ENCODE measurements around the gene SF3B1.

Gene SF3B1

DNA sequence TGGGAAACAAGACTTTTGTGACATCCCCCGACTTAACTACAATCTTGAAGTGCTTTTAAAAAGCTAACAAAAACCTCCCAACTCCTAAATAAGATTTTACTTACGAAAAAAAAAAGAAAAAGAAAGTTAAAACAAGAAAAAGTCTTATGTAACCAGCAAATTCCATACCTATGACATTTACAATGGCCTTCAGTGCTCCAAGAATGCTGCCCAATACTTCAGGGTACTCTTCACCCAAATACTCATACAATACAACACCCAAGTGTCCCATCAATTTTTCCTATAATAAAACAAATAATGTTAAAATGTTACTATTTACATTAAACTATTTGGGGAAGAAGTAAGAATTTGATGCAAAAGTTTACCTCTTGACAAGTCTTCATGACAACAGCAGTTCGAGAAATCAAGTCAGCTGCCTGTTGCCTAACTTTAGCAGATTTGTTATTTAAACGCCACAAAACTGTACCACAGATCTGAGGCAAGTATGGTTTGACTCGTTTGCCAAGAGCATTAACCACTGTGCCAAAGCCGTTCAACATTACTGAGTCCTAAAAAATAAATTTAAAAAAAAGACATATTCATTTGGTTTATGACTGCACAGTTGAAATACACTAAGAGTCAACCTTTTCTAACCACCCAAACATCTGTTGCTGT lies 34.8 kb downstream of the SF3B1 start:
- Histone ChIP-seq H3K4me2 (ENCODE audit: low read length) (no peak overlapping the region), H3K9me3 (ENCODE audit: insufficient read depth, low read depth, low read length) (no peaks in the 10 kb centered on the region), H3K9ac (ENCODE audit: low read length) (no peak overlapping the region), H3K18ac (ENCODE audit: low read length) (no peak overlapping the region), H3K79me2 (ENCODE audit: control insufficient read depth, insufficient read depth, low read length, poor library complexity) (no peaks in the 10 kb centered on the region), H3K4me1 (ENCODE audit: control insufficient read depth in 1 of 2, insufficient read depth in 2 of 2, low read length in 2 of 2) (no peaks in the 10 kb centered on the region), H3K27me3 (ENCODE audit: insufficient read depth, low read length) (no peaks in the 10 kb centered on the region), H3K27ac (ENCODE audit: low read depth, low read length) (no peak overlapping the region), H2BK5ac (ENCODE audit: low read depth, low read length, poor library complexity) (no peak overlapping the region), H4K8ac (ENCODE audit: low read depth, low read length) (no peak overlapping the region), H3K14ac (ENCODE audit: low read length) (no peak overlapping the region), H3K36me3 (ENCODE audit: control insufficient read depth in 1 of 2, insufficient read depth in 2 of 2, low read length in 2 of 2) (peaks cover 14 to 29% of the 10 kb centered on the region in 2 experiments), H2AK5ac (ENCODE audit: low read length) (no peak overlapping the region), H4K12ac (ENCODE audit: low read depth, low read length) (no peak overlapping the region), H4K91ac (ENCODE audit: low read depth, low read length) (no peak overlapping the region), H3K4ac (ENCODE audit: low read depth, low read length) (no peak overlapping the region), H2BK12ac (ENCODE audit: low read length) (no peak overlapping the region), H3K4me3 (ENCODE audit: low read depth, low read length) (no peak overlapping the region), H2AFZ (ENCODE audit: insufficient read depth, low read length, poor library complexity) (no peak overlapping the region), H3K79me1 (ENCODE audit: low read length) (no peaks in the 10 kb centered on the region), H2BK120ac (ENCODE audit: insufficient read depth, low read length, poor library complexity) (no peak overlapping the region), H3K23ac (ENCODE audit: low read length) (no peak overlapping the region)
- no peak for DNase-seq
- WGBS (ENCODE audit: extremely low coverage, insufficient coverage, insufficient read length) = no CpG with 5 or more reads among the region's 6 CpGs

DNA sequence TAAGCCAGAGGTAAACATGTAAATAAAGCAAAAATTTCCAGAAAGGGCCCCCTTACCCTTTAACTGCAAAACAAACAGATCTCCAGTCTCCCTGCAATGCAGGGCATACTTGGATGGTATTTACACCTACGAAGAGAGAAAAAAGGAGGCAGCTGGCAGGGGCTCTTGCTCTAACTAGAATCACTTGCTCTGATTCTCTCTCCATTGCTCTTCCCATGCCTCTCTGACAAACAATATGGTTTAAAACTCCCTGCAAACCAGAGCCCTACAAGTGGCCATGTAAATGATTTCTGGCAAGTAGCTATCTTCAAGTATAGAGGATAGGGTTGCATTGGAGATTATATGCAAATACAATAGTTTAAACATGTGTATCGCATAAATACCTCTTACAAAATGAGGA lies 35.9 kb downstream of the SF3B1 start:
- no peaks in the 10 kb centered on the region for H3K79me2 ChIP-seq (ENCODE audit: control insufficient read depth, insufficient read depth, low read length, poor library complexity)
- H3K4me3 ChIP-seq (ENCODE audit: low read depth, low read length) = no peak overlapping the region
- H4K91ac ChIP-seq (ENCODE audit: low read depth, low read length) = no peak overlapping the region
- no peak overlapping the region for H3K9ac ChIP-seq (ENCODE audit: low read length)
- H2BK5ac ChIP-seq (ENCODE audit: low read depth, low read length, poor library complexity) = no peak overlapping the region
- no peaks in the 10 kb centered on the region for H3K9me3 ChIP-seq (ENCODE audit: insufficient read depth, low read depth, low read length)
- no peak overlapping the region for H4K12ac ChIP-seq (ENCODE audit: low read depth, low read length)
- H2BK120ac ChIP-seq (ENCODE audit: insufficient read depth, low read length, poor library complexity) = no peak overlapping the region
- H3K4ac ChIP-seq (ENCODE audit: low read depth, low read length) = no peak overlapping the region
- no peak overlapping the region for H3K18ac ChIP-seq (ENCODE audit: low read length)
- no peak overlapping the region for H2BK12ac ChIP-seq (ENCODE audit: low read length)
- no peaks in the 10 kb centered on the region for H3K4me1 ChIP-seq (ENCODE audit: control insufficient read depth in 1 of 2, insufficient read depth in 2 of 2, low read length in 2 of 2)
- no peak overlapping the region for H4K8ac ChIP-seq (ENCODE audit: low read depth, low read length)
- H3K27ac ChIP-seq (ENCODE audit: low read depth, low read length) = no peak overlapping the region
- H3K27me3 ChIP-seq (ENCODE audit: insufficient read depth, low read length) = no peaks in the 10 kb centered on the region
- no peak overlapping the region for H2AK5ac ChIP-seq (ENCODE audit: low read length)
- no peaks in the 10 kb centered on the region for H3K79me1 ChIP-seq (ENCODE audit: low read length)
- no peak overlapping the region for H3K14ac ChIP-seq (ENCODE audit: low read length)
- WGBS (ENCODE audit: extremely low coverage, insufficient coverage, insufficient read length) = no CpG with 5 or more reads among the region's 2 CpGs
- H3K36me3 ChIP-seq (ENCODE audit: control insufficient read depth in 1 of 2, insufficient read depth in 2 of 2, low read length in 2 of 2) = peaks cover 14 to 30% of the 10 kb centered on the region in 2 experiments
- H3K23ac ChIP-seq (ENCODE audit: low read length) = no peak overlapping the region
- no peak overlapping the region for H3K4me2 ChIP-seq (ENCODE audit: low read length)
- DNase-seq = no peak
- no peak overlapping the region for H2AFZ ChIP-seq (ENCODE audit: insufficient read depth, low read length, poor library complexity)

DNA sequence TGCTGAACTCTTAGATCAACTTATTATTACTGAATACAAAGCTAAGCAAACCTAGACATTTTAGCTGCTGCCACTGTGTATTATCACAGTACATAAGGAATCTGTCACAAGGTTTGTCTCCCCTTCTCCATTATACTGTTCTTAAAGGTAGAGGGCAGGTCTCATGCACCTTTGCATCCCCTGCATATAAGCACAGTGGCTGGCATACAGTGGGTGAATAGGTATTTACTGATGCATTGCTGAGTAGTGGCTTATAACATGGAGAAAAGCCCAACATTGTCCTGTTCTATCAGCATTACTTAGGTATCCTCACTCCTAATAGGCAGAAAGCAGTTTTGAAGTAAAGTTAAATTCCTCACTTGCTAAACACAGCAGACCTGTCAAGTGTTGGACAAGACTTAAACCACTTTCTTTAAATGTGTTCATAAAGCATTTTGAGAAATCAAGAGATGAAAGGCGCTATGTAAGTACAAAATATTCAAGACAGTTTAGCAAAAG lies 43.6 kb downstream of the SF3B1 start:
- no peak overlapping the region for H2BK12ac ChIP-seq (ENCODE audit: low read length)
- no peaks in the 10 kb centered on the region for H3K79me1 ChIP-seq (ENCODE audit: low read length)
- H3K9ac ChIP-seq (ENCODE audit: low read length) = no peak overlapping the region
- H2AFZ ChIP-seq (ENCODE audit: insufficient read depth, low read length, poor library complexity) = no peak overlapping the region
- peaks cover 9 to 20% of the 10 kb centered on the region in 2 experiments for H3K36me3 ChIP-seq (ENCODE audit: control insufficient read depth in 1 of 2, insufficient read depth in 2 of 2, low read length in 2 of 2)
- H3K18ac ChIP-seq (ENCODE audit: low read length) = no peak overlapping the region
- H4K12ac ChIP-seq (ENCODE audit: low read depth, low read length) = no peak overlapping the region
- H4K8ac ChIP-seq (ENCODE audit: low read depth, low read length) = no peak overlapping the region
- no peak overlapping the region for H2AK5ac ChIP-seq (ENCODE audit: low read length)
- WGBS (ENCODE audit: extremely low coverage, insufficient coverage, insufficient read length) = no CpG with 5 or more reads among the region's 1 CpG
- no peak overlapping the region for H4K91ac ChIP-seq (ENCODE audit: low read depth, low read length)
- no peak overlapping the region for H2BK120ac ChIP-seq (ENCODE audit: insufficient read depth, low read length, poor library complexity)
- no peak overlapping the region for H3K14ac ChIP-seq (ENCODE audit: low read length)
- H3K4me3 ChIP-seq (ENCODE audit: low read depth, low read length) = no peak overlapping the region
- H3K9me3 ChIP-seq (ENCODE audit: insufficient read depth, low read depth, low read length) = no peaks in the 10 kb centered on the region
- H3K79me2 ChIP-seq (ENCODE audit: control insufficient read depth, insufficient read depth, low read length, poor library complexity) = no peaks in the 10 kb centered on the region
- no peak overlapping the region for H3K23ac ChIP-seq (ENCODE audit: low read length)
- no peak overlapping the region for H3K27ac ChIP-seq (ENCODE audit: low read depth, low read length)
- no peak overlapping the region for H3K4me2 ChIP-seq (ENCODE audit: low read length)
- H2BK5ac ChIP-seq (ENCODE audit: low read depth, low read length, poor library complexity) = no peak overlapping the region
- H3K27me3 ChIP-seq (ENCODE audit: insufficient read depth, low read length) = no peaks in the 10 kb centered on the region
- no peak overlapping the region for H3K4ac ChIP-seq (ENCODE audit: low read depth, low read length)
- DNase-seq = no peak
- H3K4me1 ChIP-seq (ENCODE audit: control insufficient read depth in 1 of 2, insufficient read depth in 2 of 2, low read length in 2 of 2) = no peaks in the 10 kb centered on the region

DNA sequence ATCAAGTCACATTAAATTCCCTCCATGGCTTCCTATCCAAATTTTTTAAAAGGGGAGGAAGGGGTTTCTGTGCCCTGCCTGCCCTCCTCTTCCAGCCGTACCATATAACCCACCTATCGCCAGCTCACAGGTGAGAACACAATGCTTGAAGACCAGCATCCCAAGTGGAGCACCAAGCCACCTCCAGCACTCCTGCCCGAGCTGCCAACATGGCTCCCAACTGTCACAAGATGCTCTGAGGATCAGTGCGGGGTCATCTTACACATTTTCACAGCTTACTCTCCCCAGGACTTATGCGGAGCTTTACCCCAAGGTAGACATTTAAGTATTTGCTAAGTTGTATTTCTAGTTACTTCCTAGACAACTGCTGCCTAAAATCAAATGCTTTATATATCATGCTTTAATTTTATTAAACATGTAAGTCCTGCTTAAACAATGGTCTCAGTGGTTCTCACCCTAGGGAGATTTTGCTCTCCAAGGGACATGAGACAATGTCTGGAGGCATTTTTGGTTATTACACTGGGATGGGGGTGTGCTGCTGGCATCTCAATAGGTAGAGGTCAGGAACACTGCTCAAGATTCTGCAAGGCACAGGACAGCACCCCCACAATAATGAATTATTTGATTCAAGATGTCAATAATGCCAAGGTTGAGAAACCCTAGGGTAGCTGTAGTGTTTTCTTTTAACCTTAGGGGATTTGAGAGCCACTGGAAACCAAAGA lies 45.8 kb downstream of the SF3B1 start:
- Histone ChIP-seq H4K8ac (ENCODE audit: low read depth, low read length) (no peak overlapping the region), H3K79me2 (ENCODE audit: control insufficient read depth, insufficient read depth, low read length, poor library complexity) (no peaks in the 10 kb centered on the region), H3K4me2 (ENCODE audit: low read length) (no peak overlapping the region), H3K4me3 (ENCODE audit: low read depth, low read length) (no peak overlapping the region), H2BK5ac (ENCODE audit: low read depth, low read length, poor library complexity) (no peak overlapping the region), H2BK12ac (ENCODE audit: low read length) (no peak overlapping the region), H3K9me3 (ENCODE audit: insufficient read depth, low read depth, low read length) (no peaks in the 10 kb centered on the region), H3K14ac (ENCODE audit: low read length) (no peak overlapping the region), H3K27me3 (ENCODE audit: insufficient read depth, low read length) (no peaks in the 10 kb centered on the region), H3K27ac (ENCODE audit: low read depth, low read length) (no peak overlapping the region), H3K4ac (ENCODE audit: low read depth, low read length) (no peak overlapping the region), H2BK120ac (ENCODE audit: insufficient read depth, low read length, poor library complexity) (no peak overlapping the region), H3K23ac (ENCODE audit: low read length) (no peak overlapping the region), H3K9ac (ENCODE audit: low read length) (no peak overlapping the region), H3K4me1 (ENCODE audit: control insufficient read depth in 1 of 2, insufficient read depth in 2 of 2, low read length in 2 of 2) (no peaks in the 10 kb centered on the region), H3K79me1 (ENCODE audit: low read length) (no peaks in the 10 kb centered on the region), H4K91ac (ENCODE audit: low read depth, low read length) (no peak overlapping the region), H2AFZ (ENCODE audit: insufficient read depth, low read length, poor library complexity) (no peak overlapping the region), H3K18ac (ENCODE audit: low read length) (no peak overlapping the region), H4K12ac (ENCODE audit: low read depth, low read length) (no peak overlapping the region), H3K36me3 (ENCODE audit: control insufficient read depth in 1 of 2, insufficient read depth in 2 of 2, low read length in 2 of 2) (peaks cover 4 to 12% of the 10 kb centered on the region in 2 experiments), H2AK5ac (ENCODE audit: low read length) (no peak overlapping the region)
- WGBS (ENCODE audit: extremely low coverage, insufficient coverage, insufficient read length) = no CpG with 5 or more reads among the region's 5 CpGs
- no peak for DNase-seq

Measured in trophoblast cell (in vitro differentiated cells and primary cell).